Neural progenitor cell (in vitro differentiated cells): ENCODE measurements around the gene PPM1B. TPM values are rescaled to one million over a fixed set of nuclear protein-coding genes. Genes with fewer than 3 reads are reported as not detected.

Source experiments
- DNase-seq: peaks from one replicate; pipeline ENCODE4 v3.0.0-alpha.2; 2016; ENCODE audit warnings: low spot score
- H2AFZ ChIP-seq: fragments of 200-600 bp; sonication (generic); replicated peaks from 2 replicates; pipeline ENCODE4 v1.6.1; 2016; ENCODE audit warnings: antibody characterized with exemption
- H3F3A ChIP-seq: fragments of 200-600 bp; sonication (generic); 2 replicates; pipeline ENCODE4 v1.6.1; 2016; ENCODE audit warnings: antibody characterized with exemption, low read depth
- H3K27ac ChIP-seq: fragments of 200-600 bp; sonication (generic); 2 replicates; pipeline ENCODE4 v1.5.1; 2016; ENCODE audit warnings: mild to moderate bottlenecking
- H3K27me3 ChIP-seq: fragments of 200-600 bp; sonication (generic); 2 replicates; pipeline ENCODE4 v1.6.1; 2016; ENCODE audit warnings: mild to moderate bottlenecking, moderate library complexity
- H3K36me3 ChIP-seq: fragments of 200-600 bp; sonication (generic); 2 replicates; pipeline ENCODE4 v1.5.1; 2016
- H3K4me1 ChIP-seq: fragments of 200-600 bp; sonication (generic); 2 replicates; pipeline ENCODE4 v1.6.1; 2016; ENCODE audit warnings: mixed run types
- H3K4me2 ChIP-seq: fragments of 200-600 bp; sonication (generic); 2 replicates; pipeline ENCODE4 v1.6.1; 2016
- H3K4me3 ChIP-seq: fragments of 200-600 bp; sonication (generic); 2 replicates; pipeline ENCODE4 v1.5.1; 2016
- H3K79me2 ChIP-seq: fragments of 200-600 bp; sonication (generic); 2 replicates; pipeline ENCODE4 v1.6.1; 2016; ENCODE audit warnings: low read depth
- H3K9ac ChIP-seq: fragments of 200-600 bp; sonication (generic); 2 replicates; pipeline ENCODE4 v1.6.1; 2016
- H3K9me3 ChIP-seq: fragments of 200-600 bp; sonication (generic); 2 replicates; pipeline ENCODE4 v1.5.1; 2016; ENCODE audit warnings: low read depth
- H4K20me1 ChIP-seq: fragments of 200-600 bp; sonication (generic); 2 replicates; pipeline ENCODE4 v1.6.1; 2016; ENCODE audit warnings: low read depth
- H3K27ac Mint-ChIP-seq: 3 replicates; pipeline ENCODE4 v1.8.0; 2021; ENCODE audit warnings: mixed read lengths
- H3K27me3 Mint-ChIP-seq: 2 replicates; pipeline ENCODE4 v1.8.0; 2022; ENCODE audit warnings: low read depth, mild to moderate bottlenecking, inconsistent platforms, moderate library complexity, mixed read lengths; ENCODE audit not compliant: insufficient read depth
- H3K36me3 Mint-ChIP-seq: 3 replicates; pipeline ENCODE4 v1.8.0; 2021; ENCODE audit warnings: mixed read lengths
- H3K4me1 Mint-ChIP-seq: 3 replicates; pipeline ENCODE4 v1.8.0; 2021; ENCODE audit warnings: mixed read lengths
- H3K4me3 Mint-ChIP-seq: 3 replicates; pipeline ENCODE4 v1.8.0; 2021; ENCODE audit warnings: mild to moderate bottlenecking, moderate library complexity, mixed read lengths
- H3K9me3 Mint-ChIP-seq: 3 replicates; pipeline ENCODE4 v1.8.0; 2020; ENCODE audit warnings: mixed read lengths
- CTCF ChIP-seq: fragments of 200-600 bp; sonication (generic); IDR thresholded peaks from 2 replicates; pipeline ENCODE4 v1.5.1; 2017; ENCODE audit warnings: antibody characterized with exemption, mild to moderate bottlenecking
- EZH2 ChIP-seq: fragments of 200-600 bp; sonication (generic); IDR thresholded peaks from 2 replicates; pipeline ENCODE4 v1.6.1; 2017; ENCODE audit warnings: antibody characterized with exemption, mild to moderate bottlenecking, moderate library complexity
- EZH2phosphoT487 ChIP-seq: fragments of 200-600 bp; sonication (generic); IDR thresholded peaks from 2 replicates; pipeline ENCODE4 v1.6.1; 2017; ENCODE audit warnings: antibody characterized with exemption
- total RNA-seq: library from RNA; depleted of rRNA; stranded (reverse); fragments of >200 nt; gene quantifications from 2 replicates; pipeline ENCODE4 v1.2.3, GENCODE V29; 2015; ENCODE audit warnings: low replicate concordance

PPM1B gene
- total RNA-seq, 1 donor from 2014 or later: 86.6 TPM

DNA sequence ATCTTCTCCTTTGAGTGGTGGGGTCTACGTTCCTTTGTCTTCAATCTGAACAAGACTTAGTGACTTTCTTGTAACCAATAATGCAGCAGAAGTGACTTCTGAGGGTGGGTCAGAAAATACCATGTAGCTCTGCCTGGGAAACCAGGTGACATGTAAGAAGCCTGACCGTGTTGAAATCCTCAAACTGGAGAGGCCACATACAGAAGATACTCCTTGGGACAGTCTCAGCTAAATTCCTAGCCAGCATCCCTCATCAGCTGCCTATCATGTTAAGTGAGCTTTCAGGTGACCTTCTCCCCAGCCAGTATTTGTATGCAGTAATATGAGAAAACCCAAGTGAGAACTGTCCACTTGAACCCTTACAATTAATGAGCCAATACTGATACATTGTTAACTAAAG is 27.0 kb downstream of the PPM1B start:
- H3K27me3 ChIP-seq: no peaks in the 10 kb centered on the region
- Mint-ChIP-seq H3K4me1 (no peaks in the 10 kb centered on the region), H3K4me3 (no peak overlapping the region), H3K36me3 (peaks cover 19% of the 10 kb centered on the region), H3K27ac (no peak overlapping the region), H3K27me3 (peaks cover 5% of the 10 kb centered on the region), H3K9me3 (peaks cover 3% of the 10 kb centered on the region)
- no peaks in the 10 kb centered on the region for H3K4me1 ChIP-seq
- peaks cover 100% of the 10 kb centered on the region for H3K79me2 ChIP-seq
- H4K20me1 ChIP-seq: no peaks in the 10 kb centered on the region
- no peak overlapping the region for H3K4me3 ChIP-seq
- H3K27ac ChIP-seq: no peak overlapping the region
- TF ChIP-seq EZH2 (no peak), CTCF (no peak), EZH2phosphoT487 (no peak)
- H3F3A ChIP-seq: no peaks in the 10 kb centered on the region
- DNase-seq: no peak
- H3K9ac ChIP-seq: no peak overlapping the region
- H3K4me2 ChIP-seq: no peak overlapping the region
- H3K36me3 ChIP-seq: no peaks in the 10 kb centered on the region
- H3K9me3 ChIP-seq: no peaks in the 10 kb centered on the region
- H2AFZ ChIP-seq: no peak overlapping the region

- no peak overlapping the region for H3K4me2 ChIP-seq
These were observed 29.1 kb downstream of the PPM1B start for GRCh38 chr2:44197816-44198215.

GRCh38 chr2:44200011-44200410 is 31.3 kb downstream of the PPM1B start:
- H3K27me3 Mint-ChIP-seq: peaks cover 3% of the 10 kb centered on the region
- H3K9me3 Mint-ChIP-seq: peaks cover 3% of the 10 kb centered on the region
- Histone ChIP-seq H4K20me1 (peaks cover 6% of the 10 kb centered on the region), H3K79me2 (peaks cover 100% of the 10 kb centered on the region), H3K4me2 (no peak overlapping the region), H3K27me3 (no peaks in the 10 kb centered on the region), H3K36me3 (peaks cover 13% of the 10 kb centered on the region), H3K4me1 (no peaks in the 10 kb centered on the region), H2AFZ (no peak overlapping the region), H3K27ac (no peak overlapping the region), H3K9me3 (no peaks in the 10 kb centered on the region), H3F3A (no peaks in the 10 kb centered on the region), H3K4me3 (no peak overlapping the region), H3K9ac (no peak overlapping the region)
- H3K36me3 Mint-ChIP-seq: peaks cover 36% of the 10 kb centered on the region
- no peaks in the 10 kb centered on the region for H3K4me1 Mint-ChIP-seq
- no peak for DNase-seq
- TF ChIP-seq CTCF: no peak
- H3K4me3 Mint-ChIP-seq: no peak overlapping the region
- no peak overlapping the region for H3K27ac Mint-ChIP-seq

More at GRCh38 chr2:44197816-44198215, 29.1 kb downstream of the PPM1B start:
- TF ChIP-seq CTCF (no peak), EZH2phosphoT487 (no peak), EZH2 (no peak)
- Histone ChIP-seq H3K27ac (no peak overlapping the region), H3K36me3 (peaks cover 1% of the 10 kb centered on the region), H3K9me3 (no peaks in the 10 kb centered on the region), H3F3A (no peaks in the 10 kb centered on the region), H3K9ac (no peak overlapping the region), H3K4me1 (no peaks in the 10 kb centered on the region), H3K4me3 (no peak overlapping the region), H3K79me2 (peaks cover 100% of the 10 kb centered on the region), H4K20me1 (no peaks in the 10 kb centered on the region), H3K27me3 (no peaks in the 10 kb centered on the region), H2AFZ (no peak overlapping the region)
- peaks cover 29% of the 10 kb centered on the region for H3K36me3 Mint-ChIP-seq
- peaks cover 5% of the 10 kb centered on the region for H3K27me3 Mint-ChIP-seq
- no peak overlapping the region for H3K27ac Mint-ChIP-seq
- H3K4me3 Mint-ChIP-seq: no peak overlapping the region
- DNase-seq: no peak
- no peaks in the 10 kb centered on the region for H3K4me1 Mint-ChIP-seq
- peaks cover 3% of the 10 kb centered on the region for H3K9me3 Mint-ChIP-seq
